IgD-negative memory B cell (primary cell): Measurements from ENCODE around the gene RNF6. TPM values are rescaled to one million over a fixed set of nuclear protein-coding genes. Genes with fewer than 3 reads are reported as not detected.

Experiments used
- polyA plus RNA-seq: library from polyadenylated mRNA; unstranded; fragments of 300-500 nt; fragmentation: Illumina TruSeq; gene quantifications from one replicate; pipeline ENCODE4 v1.2.3, GENCODE V29; 2021

Gene RNF6
- polyA plus RNA-seq, 1 donor from 2014 or later = 52.7 TPM

Other genes starting within 250 kb of the RNF6 start
- not detected for gene SHISA2, start 170.3 kb downstream of the RNF6 start, polyA plus RNA-seq
- gene CDK8, start 31.8 kb upstream of the RNF6 start, polyA plus RNA-seq = 3.3 TPM